ENCODE measurements around the gene MYO15A.

The MYO15A gene
- total RNA-seq, result 0.21 to 2.3 (median 1.4) reads per million in 3 experiments

- DNase-seq, result no peak
These were observed at the start of gene MYO15A for GRCh38 chr17:18108401-18109312. Gene MYO15A, plus strand, starts transcription at chr17:18108756. Its CDS starts 10,045 bp downstream, at chr17:18118801.

GRCh38 chr17:18059283-18059682, 49.3 kb upstream of the MYO15A start:
- no peak for DNase-seq

GRCh38 chr17:18064053-18064452, 44.5 kb upstream of the MYO15A start:
- DNase-seq, result no peak

GRCh38 chr17:18065546-18065945, 43.0 kb upstream of the MYO15A start:
- no peak for DNase-seq

- no peak for DNase-seq
These were observed 41.7 kb upstream of the MYO15A start for GRCh38 chr17:18066866-18067265.

- no peak for DNase-seq
These were observed 39.5 kb upstream of the MYO15A start for GRCh38 chr17:18069101-18069500.

- DNase-seq, result no peak
These were observed 37.7 kb upstream of the MYO15A start for GRCh38 chr17:18070861-18071340.

- DNase-seq, result no peak
These were observed 36.8 kb upstream of the MYO15A start for GRCh38 chr17:18071751-18072150.

- DNase-seq, result no peak
These were observed 33.8 kb upstream of the MYO15A start for GRCh38 chr17:18074566-18075272.

GRCh38 chr17:18076936-18077335, 31.6 kb upstream of the MYO15A start:
- no peak for DNase-seq

GRCh38 chr17:18079543-18079942, 29.0 kb upstream of the MYO15A start:
- DNase-seq, result no peak

GRCh38 chr17:18084256-18084655, 24.3 kb upstream of the MYO15A start:
- no peak for DNase-seq

GRCh38 chr17:18087610-18088491, 20.7 kb upstream of the MYO15A start, which contains the start of gene DRG2:
Gene DRG2, plus strand, starts transcription at chr17:18087948. Its CDS starts 76 bp downstream, at chr17:18088024.
- DNase-seq, result peak; percentile 81

GRCh38 chr17:18089613-18090012, 18.9 kb upstream of the MYO15A start:
- no peak for DNase-seq

- no peak for DNase-seq
These were observed 14.7 kb upstream of the MYO15A start for GRCh38 chr17:18093616-18094408.

GRCh38 chr17:18094409-18094807, 14.1 kb upstream of the MYO15A start:
- no peak for DNase-seq

- no peak for DNase-seq
These were observed 9.0 kb upstream of the MYO15A start for GRCh38 chr17:18099516-18099915.

GRCh38 chr17:18100616-18101015, 7.9 kb upstream of the MYO15A start:
- no peak for DNase-seq

GRCh38 chr17:18101828-18102227, 6.7 kb upstream of the MYO15A start:
- DNase-seq, result no peak

GRCh38 chr17:18102640-18103039, 5.9 kb upstream of the MYO15A start:
- no peak for DNase-seq

GRCh38 chr17:18105027-18105426, 3.5 kb upstream of the MYO15A start:
- DNase-seq, result no peak

GRCh38 chr17:18105595-18105994, 3.0 kb upstream of the MYO15A start:
- DNase-seq, result no peak

All from central memory CD4-positive, alpha-beta T cell (primary cell).